Superior temporal gyrus (tissue), 1 donor: ENCODE measurements around the gene PJVK.
A peak's percentile ranks its signal among the peaks of the same experiment; 100 is the strongest.
"Not testable (repeated sequence)": the region's sequence is repeated elsewhere in the genome, so short reads cannot be mapped to it uniquely, and the experiment has no call there.

ENCODE experiments used
- DNase-seq: peaks from one replicate; pipeline ENCODE4 v3.0.0-alpha.2; 2016; ENCODE audit errors: extremely low spot score

The PJVK gene

DNA sequence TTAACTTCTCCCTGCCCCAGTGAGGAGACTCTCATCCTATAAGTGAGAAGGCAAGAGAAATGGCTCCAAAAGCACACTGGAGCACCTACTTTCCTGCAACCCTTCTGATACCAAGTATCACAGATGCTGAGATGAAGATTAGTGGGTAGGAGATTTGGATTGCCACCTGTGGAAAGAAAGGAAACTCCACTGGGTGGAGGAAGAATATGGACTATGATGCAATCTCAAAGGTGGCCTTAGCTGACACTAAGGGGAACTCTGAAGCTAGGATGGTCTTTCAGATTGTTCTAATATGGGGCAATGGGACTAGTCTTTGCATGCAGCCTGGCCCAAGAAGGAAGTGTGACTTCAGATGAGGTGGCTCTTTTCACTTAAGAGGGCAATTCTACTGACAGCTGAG is 21.8 kb upstream of the PJVK start:
- no peak for DNase-seq

DNA sequence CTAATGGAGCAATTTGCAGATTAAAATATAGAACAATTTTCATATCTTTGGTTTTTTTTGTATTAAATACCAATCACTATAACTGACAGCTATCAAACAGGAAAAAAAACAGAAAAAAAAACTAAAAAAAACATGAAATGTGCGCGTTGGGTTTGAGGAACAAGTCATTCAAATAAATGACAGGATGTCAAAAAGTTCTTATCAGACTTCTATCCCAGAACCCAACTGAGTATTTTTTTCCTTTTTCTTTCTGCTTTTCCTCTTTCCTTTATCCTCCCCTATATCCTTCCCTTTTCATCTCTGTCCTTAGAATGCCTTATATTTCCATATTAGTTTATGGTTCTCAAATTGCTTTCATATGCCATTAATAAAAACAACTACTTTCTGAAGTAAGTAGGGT is 14.5 kb upstream of the PJVK start:
- DNase-seq, result no peak

DNA sequence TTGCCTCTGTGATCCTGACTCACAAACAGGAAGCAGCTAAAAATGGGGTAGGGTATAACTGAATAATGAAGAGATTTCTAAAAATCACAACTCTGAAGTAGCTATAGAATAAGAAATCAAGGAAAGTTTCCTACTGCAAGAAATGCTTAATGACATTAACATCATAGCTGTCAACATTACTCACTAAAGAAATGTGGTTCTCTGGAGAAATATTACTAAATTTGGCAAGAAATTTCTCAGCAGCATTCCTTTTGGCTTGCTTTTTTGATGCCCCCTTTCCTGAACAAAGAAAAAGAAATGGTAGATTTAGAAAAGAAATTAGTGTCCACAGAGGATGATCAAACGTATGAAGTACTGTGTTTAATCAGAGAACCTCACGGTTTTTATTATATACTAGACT is 9.8 kb upstream of the PJVK start:
- no peak for DNase-seq

DNA sequence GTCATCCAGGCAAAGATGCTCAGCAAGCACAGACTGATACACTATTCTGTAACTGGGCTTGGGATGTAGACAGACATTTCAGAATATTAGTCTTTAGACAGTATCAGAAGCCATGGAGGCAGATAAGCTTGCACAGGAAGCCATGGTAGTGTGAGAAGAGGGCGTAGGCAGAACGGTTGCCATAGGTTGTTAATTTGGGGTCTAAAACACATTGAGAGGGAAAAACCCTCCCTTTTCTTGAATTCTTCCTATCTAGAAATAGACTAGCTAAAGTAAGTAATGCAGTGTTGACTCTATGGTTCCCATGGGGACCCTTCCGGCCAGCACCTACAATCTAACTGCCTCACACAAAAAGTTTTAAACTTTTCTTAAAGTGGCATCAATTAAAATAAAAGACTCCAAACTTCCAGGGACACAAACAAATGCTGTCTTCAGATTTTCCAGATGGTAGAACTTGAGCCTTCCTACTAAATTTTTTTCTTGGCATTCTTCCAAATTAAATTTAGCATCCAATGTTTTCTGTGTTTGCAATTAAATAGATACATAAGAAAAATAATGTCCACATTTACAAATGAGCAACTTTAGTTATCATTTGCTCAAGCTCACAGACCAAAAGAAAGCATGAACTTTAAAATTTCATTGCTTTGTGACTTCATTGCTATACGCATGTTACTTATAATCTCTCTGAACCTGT is 2.1 kb upstream of the PJVK start:
- no peak for DNase-seq

DNA sequence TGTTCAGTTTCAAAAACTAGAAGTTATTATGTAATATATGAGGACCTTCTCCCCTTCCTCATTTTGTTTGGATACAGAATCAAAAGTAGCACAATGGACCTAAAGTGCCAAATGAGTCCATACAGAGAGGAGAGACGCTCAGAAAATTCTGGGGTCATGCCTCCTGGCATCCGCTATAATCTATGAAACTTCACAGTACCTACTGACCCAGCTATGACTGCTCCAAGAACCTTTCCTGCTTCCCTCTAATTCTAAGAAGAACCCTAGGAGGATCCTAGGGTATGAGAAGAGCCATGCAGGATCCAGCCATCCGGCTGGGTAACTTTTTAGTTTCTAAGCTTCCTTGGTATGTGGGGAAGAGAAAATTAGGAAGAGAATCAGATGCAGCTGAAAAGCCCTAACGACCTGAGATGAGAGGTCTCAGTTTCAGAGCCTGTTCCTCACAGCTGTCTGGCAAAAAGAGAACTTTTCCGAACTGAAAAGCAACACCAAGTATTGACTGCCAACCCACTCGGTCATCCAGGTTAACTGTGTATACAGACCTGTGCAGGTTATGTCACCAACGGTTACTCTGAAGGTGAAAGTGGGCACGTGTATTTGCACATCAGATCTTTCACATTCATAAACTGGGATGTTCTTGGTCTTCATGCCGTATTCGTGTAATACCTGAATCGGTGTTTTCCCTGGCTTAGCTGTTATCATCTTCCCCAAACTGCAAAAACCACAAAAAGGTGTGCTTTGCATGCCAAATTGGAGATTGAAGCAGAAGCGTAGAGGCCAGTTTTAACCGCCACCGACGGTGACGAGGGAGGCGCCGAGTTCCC is 1.3 kb upstream of the PJVK start:
- DNase-seq, result peak; percentile 48

DNA sequence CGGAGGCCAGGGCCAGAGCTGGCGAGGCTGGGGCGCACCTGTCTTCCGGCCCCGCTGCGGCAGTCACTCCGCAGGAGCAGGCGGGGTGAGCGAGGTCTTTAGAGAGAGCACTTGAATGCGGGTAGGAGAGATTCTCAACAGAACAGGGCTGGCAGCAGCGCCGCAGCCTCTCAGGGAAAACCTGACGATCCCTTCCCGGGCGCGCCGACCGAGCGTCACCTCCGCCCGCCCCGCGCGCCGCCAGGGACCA is 729 bp upstream of the PJVK start:
- no peak for DNase-seq

DNA sequence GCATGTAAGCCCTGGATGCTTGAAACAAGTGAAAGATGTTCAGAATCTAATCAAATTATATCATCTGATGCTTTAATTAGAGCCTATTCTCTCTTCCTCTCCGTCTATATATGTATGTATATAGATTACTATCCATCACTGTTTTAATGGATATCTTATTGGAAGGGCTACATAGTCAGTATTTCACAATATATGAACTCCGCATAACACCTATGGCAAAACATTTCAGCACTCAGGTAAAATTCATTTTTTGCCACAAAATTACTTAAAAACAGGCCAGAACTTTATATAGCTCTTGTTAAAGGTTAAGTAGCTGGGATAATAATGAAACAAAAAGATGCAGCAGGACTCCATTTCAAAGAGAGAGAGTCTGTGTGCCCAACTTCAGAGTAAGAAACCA is 1.2 kb downstream of the PJVK start:
- DNase-seq, result no peak

DNA sequence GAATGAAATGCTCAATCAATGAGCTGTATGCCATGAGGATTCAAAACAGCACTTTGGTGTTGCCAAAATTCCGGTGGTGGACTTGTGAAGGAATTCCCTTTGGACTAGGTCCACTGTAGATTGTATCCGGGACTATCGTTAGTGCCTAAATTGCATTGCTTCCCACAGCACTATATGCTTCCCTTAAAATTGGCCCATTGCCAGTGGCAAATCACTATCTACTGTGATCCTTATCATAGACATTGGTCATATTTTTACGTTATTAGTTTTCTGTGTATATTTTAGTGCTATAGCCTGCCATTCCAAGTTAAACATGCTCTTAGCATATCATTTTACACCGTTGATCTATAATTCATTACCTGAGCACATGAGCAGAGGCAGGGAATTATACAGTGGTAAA is 1.7 kb downstream of the PJVK start:
- no peak for DNase-seq

DNA sequence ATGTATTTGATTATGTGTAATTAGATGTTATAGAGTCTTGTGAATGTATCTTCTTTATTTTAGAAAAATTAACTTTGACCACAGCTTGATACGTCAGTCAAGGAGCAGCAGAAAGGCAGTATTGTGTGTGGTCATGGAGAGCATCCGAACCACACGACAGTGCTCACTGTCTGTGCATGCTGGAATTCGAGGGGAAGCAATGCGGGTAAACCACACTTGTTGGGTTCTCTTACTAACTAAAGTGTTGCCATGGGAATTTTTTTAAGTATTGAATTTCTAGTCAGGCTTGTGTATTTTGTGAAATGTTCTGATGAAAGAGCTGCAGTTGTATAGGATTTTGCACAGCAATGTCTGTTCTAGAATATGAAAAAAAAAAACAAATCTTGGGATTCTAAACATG is 4.8 kb downstream of the PJVK start:
- no peak for DNase-seq

DNA sequence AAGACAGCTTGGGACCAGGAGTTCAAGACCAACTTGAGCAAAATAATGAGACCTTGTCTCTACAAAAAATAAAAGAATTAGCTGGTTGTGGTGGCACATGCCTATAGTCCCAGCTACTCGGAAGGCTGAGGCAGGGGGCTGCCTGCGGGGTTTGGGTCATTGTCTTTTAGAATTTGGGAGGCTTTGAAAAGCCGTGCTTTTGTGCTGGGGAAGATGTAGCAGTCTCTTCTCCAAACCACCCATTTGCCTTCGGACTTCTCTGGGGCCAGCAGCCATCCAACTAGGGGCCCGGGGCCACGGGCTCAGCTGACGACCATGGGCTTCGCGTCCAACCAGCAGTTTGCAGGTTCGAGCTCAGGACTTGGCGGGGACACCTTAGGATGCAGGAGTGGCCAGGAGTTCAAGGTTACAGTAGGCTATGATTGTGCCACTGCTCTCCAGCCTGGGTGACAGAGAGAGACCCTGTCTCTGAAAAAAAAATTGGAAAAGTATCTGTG is 6.3 kb downstream of the PJVK start:
- DNase-seq, result no peak

DNA sequence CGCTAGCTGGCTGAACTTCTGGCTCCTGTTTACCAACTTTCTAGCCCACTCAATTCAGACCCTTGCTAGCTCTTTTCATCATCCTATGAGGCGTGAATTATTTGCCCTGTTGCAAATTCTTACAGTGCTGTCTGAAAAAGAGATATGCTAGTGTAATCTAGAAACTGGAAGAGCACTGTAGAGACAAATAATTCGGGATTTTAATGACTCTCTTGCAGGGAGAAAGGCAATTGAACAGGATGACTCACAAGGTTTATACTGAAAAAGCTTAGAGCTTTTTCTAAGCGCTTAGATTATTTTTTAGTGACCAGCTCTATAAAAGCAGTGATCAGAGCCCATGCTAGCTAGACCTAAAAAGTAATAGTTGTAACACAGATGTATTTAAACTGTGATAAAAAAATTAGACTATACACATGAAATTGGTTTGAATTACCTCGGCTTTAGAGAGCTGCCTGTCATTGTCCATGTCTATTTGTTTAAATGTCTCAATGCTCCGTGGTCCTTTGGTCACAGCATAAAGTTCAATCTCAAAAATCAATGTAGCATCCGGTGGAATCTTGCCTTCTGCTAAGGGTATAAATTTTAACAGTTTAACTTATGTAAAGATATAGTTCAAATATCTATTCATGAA is 18.2 kb downstream of the PJVK start:
- no peak for DNase-seq

DNA sequence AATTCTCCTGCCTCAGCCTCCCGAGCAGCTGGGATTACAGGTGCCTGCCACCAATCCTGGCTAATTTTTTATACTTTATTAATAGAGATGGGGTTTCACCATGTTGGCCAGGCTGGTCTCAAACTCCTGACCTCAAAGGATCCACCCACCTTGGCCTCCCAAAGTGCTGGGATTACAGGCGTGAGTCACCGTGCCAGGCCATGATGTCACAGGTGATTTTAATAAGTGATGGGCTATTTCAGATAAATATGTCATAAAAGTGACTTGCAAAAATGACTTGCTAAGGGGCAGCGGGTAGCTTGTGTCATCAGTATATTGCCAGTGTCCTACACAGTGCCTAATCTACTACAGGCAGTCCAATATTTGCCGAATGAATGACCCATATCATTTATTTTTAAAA is 20.1 kb downstream of the PJVK start:
- DNase-seq, result not testable (repeated sequence)

DNA sequence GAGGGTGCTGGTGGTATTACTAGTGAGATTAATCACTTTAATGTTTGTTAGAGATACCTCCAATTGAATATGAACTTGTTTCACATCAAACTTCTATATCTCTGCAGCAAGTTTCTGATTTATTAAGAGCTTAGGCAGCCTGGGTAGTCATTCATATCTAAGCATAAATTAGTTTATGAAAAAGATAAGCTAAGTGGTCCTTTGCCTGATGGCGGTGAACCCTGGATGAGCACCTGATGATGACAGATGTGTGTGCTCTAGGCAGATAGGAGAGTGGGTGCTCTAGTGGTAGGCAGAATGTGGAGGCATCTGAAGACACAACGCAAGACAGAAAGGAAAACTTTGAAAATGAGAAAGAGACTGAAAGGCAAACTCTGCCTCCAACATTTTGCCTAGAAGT is 22.2 kb downstream of the PJVK start:
- no peak for DNase-seq

DNA sequence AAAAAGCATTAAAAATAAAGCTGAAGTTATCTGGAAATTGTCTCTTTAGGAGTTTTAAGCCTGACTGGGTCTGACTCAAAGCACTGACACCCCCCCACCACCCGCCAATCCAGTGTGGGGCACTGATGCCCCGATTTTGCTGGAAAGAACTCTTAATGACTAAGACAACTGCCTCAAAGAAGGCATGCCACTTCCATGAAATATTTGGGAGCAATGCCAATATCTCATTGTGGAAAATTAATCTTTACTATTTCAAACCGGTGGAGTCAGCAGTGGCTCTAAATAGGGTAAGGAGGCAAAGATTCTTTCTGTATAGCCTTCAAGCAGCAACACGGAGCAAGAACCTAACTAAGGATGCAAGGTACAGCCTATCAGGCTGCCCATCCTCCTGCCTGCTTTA is 22.8 kb downstream of the PJVK start:
- no peak for DNase-seq

DNA sequence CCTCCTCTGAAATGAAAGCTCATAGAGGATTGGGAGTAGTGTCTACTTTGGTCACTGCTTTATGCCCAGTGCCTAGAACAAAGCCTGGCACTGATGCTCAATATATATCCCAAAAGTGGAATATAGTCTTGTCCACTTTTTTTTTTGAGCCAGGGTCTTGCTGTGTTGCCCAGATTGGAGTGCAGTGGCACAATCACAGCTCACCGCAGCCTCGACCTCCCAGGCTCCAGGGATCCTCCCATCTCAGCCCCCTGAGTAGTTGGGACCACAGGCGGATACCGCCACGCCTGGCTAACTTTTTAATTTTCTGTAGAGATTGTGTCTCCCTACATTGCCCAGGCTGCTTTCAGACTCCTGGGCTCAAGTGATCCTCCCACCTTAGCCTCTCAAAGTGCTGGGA is 23.4 kb downstream of the PJVK start:
- no peak for DNase-seq

DNA sequence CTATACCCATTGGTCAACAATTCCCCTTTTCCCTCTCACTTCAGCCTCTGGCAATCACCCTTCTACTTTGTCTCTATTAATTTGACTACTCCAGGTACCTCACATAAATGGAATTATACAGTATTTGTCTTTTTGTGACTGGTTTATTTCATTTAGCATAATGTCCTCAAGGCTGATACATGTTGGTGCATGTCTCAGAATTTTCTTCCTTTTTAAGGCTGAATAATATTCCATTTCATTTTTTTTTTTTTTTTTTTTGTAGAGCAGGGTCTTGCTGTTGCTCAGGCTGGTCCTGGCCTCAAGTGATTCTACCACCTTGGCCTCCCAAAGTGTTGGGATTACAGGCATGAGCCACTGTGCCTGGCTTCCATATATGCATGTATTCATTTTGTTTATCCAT is 25.3 kb downstream of the PJVK start:
- no peak for DNase-seq

DNA sequence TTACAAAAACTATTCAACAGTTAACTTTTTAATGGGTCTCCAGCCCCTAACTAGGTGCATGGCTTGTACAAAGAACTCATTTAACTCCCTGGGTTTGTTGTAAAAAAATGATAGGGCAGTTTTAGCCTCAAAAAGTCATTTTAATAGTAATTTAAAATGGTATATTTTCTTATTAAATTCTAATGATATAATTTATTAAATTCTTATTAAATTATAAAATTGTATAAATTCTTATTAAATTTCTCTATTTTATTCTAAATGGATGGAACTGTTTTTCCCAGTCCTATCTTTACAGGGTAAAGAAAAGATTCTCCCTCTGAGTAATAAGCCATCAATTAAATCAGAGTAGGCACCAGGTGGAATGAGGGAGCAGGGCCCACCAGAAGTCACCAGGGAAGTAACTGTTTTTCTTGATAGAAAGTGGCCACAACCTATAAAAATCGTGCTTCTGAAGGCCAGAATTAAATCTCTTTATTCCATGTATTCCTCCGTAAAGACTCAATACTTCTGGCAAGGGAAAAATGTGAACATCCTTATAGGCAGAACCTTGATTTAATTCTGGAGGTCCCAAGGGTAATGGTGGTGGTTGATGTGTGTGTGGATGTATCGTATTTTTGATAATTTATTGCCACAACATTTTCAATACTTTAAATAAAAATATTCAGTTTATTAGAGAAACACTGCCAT is 26.4 kb downstream of the PJVK start:
- DNase-seq, result peak; percentile 28

DNA sequence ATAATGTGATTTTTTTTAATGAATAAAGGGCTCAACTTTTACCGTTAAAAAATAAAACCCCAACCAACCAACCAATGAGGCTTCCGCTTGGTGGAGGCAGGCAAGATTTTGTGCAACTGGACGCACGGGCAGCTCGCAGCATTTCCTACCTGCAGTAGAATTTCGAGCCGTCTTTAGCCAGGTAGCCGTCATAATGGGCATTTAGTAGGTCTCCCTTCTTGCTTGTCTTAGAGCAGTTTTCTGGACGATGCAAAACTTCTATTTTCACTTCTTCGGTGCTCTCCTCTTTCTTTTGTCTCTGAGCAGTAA is 26.9 kb downstream of the PJVK start:
- no peak for DNase-seq

DNA sequence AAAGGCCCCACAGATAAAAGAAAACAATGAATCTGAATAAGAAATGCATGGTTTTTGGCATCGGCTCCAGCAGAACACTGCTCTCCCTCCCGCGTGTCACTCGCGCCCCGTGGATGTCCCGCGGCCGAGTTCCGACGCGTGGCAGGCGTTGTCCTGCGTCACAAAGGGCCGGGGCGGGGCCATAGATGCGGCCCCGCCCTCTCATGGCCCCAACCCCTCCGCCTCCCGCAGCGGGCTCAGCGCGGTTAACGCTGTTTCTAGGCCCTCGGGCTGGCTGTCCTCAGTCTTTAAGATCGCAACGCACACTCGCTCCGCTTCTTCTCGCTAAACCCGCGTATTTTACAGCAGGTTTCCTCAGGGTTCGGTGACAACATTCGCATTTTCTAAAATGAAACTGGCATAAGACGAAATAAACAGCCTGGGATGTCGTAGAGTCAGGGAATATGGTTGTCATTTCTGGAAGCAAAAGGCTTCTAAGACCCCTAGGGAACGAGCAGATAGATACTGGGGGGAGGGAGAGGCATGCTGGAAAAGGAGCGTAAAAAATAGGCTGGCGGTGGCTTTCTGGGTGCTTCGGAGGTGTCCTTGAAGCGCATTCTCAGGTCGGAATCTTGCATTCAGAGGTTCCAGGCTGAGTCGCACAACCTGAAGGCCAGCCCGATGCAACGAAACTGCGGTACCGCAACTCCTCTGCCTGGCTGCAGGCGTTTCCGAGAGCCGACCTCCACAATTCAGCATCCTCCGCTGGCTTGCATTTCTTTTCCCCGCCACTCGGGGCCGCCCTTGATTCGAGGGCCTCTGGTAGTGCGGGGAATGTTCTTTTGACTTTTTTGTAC is 27.5 kb downstream of the PJVK start, which contains the start of gene FKBP7:
TSS of gene FKBP7 (minus strand) at position 162 of the 836 bp plus-strand sequence. CDS start at position 61, 101 bp downstream.
- DNase-seq, result peak; percentile 93

DNA sequence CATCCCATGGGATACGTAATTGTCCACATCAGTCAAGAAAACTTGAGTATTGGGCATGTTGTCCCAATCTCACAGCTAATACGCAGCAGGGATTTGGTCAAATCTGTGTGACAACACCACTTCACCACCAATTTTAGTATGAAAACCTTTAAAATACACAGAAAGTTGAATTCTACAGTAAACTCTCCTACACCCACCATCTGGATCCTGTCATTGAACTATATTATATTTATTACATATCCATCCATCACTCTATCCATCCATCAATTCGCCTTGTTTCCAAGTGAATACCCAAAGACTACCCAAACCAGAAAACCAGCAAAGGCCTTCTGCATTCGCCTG is 28.1 kb downstream of the PJVK start:
- DNase-seq, result peak; percentile 44

DNA sequence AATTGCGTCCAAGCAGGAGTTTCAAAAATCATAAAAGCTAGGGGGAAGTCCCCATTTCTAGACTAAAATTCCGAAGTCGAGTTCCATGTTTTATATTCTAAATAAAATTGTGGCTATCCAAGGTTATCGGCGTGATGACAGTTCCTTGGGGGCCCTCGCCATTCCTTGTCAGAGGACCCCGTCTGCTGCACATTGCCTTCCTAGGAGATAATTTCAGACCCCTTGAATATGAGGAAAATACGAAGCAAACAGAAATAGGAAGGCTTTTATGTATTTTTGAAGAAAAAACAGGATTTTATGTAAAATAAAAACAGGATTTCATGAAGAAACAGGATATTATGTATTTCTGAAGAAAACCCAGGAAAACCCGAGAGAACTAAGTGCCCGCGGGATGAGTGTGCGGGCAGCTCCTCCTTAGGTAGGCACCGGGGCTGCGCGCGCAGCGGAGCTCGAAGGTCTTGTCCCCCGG is 28.6 kb downstream of the PJVK start:
- no peak for DNase-seq
